ENCODE results near the gene ARHGAP26. TPM values are rescaled to one million over a fixed set of nuclear protein-coding genes. Genes with fewer than 3 reads are reported as not detected.

The ARHGAP26 gene
- polyA plus RNA-seq, 3 donors = 26.5 to 56.8 (median 28.7) TPM

DNA sequence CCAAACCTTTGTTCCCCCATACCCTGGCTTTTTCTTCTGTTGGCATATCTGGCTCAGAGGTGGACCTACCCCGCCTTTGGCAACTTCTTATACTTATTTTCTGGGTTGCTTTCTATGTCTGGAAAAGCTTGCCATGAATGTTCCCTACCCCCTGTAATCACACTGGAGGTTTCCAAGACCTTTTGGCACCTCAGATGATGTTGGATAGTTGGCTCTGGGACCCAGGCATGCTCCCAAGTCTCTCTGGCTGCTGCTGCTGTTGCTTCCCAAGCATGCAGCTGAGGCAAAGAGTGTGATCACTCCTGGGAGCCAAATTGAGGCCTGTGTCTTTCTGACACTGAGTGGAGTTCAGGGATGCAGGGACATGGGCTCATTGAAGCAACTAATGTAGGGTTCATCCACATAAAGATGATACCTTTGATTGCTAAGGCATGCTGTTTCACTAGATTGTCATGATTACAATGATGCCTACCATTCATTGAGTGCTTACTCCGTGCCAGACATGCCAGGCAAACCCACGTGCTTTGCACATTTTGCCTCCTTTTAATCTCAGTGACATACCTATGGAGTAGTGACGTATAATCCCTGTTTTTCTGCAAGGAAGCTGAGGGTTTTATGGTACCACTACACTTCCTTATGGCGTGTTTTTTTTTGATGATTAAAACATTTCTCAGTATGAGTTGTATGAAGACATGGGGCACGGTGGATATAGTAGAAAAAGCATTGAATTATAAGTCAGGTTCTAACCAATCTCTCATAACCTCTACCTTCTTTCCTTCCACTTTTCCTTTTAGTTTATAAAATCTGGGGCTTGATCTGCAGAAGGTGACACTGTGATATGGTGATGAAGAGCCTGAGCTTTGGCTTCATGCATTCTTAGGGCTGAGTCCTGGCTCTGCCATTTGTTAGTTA lies 73.1 kb downstream of the ARHGAP26 start:
- peaks cover 96% of the 10 kb centered on the region for H4K20me1 ChIP-seq (ENCODE audit: insufficient read depth, low read length)
- peaks cover 70 to 80% of the 10 kb centered on the region in 2 donors for H3K4me1 ChIP-seq (ENCODE audit: control insufficient read depth in 1 of 2, insufficient read depth in 2 of 2, low read length in 2 of 2)
- no peaks in the 10 kb centered on the region for H3K9me3 Mint-ChIP-seq
- H3K9me3 ChIP-seq (replicated peaks in 1 of 2; ENCODE audit: control insufficient read depth in 1 of 2, insufficient read depth in 1 of 2, low read length in 2 of 2) = no peaks in the 10 kb centered on the region
- intact Hi-C loops (cut with micrococcal nuclease) = loop anchor here in 1 of 2 donors (5.0 kb wide), 1 partner anchor 36 kb away; no protein-coding TSS in a partner anchor
- no peak overlapping the region for H3K4me3 ChIP-seq (replicated peaks in 1 of 3; ENCODE audit: low read depth in 2 of 3, low read length in 3 of 3)
- H3K27me3 Mint-ChIP-seq (ENCODE audit: low read depth in 3 of 3) = peaks cover 0 to 3% (median 0%) of the 10 kb centered on the region in 3 donors
- H3K27ac ChIP-seq (ENCODE audit: low read depth in 1 of 2, low read length in 2 of 2) = no peak overlapping the region
- no peak for DNase-seq
- peak overlapping the region in 3 of 7 donors; percentile 18 to 63 (median 24) for H3K27ac Mint-ChIP-seq
- no peak overlapping the region for H3K4me2 ChIP-seq (replicated peaks; ENCODE audit: extremely low read depth, low read length, poor library complexity, severe bottlenecking)
- H2AFZ ChIP-seq (ENCODE audit: insufficient read depth, low read depth, low read length, poor library complexity, severe bottlenecking) = no peak overlapping the region
- H3K27me3 ChIP-seq (ENCODE audit: control insufficient read depth in 2 of 2, insufficient read depth in 2 of 2, low read length in 2 of 2) = no peaks in the 10 kb centered on the region
- peaks cover 12 to 22% of the 10 kb centered on the region in 2 donors for H3K36me3 Mint-ChIP-seq
- H3K36me3 ChIP-seq (replicated peaks in 1 of 2; ENCODE audit: control insufficient read depth in 1 of 2, insufficient read depth in 2 of 2, low read length in 2 of 2) = no peaks in the 10 kb centered on the region
- H3K9ac ChIP-seq (ENCODE audit: insufficient read depth, low read length, poor library complexity, severe bottlenecking) = no peak overlapping the region
- no peak for TF ChIP-seq CTCF (IDR thresholded peaks at IDR 0.05)
- H3K79me2 ChIP-seq (ENCODE audit: insufficient read depth, low read length) = peaks cover 100% of the 10 kb centered on the region
- H3K4me1 Mint-ChIP-seq = peaks cover 88% of the 10 kb centered on the region
- no peak overlapping the region for H3K4me3 Mint-ChIP-seq
- WGBS (ENCODE audit: insufficient coverage) = 100% methylated on average over 2 of the region's 6 CpGs

DNA sequence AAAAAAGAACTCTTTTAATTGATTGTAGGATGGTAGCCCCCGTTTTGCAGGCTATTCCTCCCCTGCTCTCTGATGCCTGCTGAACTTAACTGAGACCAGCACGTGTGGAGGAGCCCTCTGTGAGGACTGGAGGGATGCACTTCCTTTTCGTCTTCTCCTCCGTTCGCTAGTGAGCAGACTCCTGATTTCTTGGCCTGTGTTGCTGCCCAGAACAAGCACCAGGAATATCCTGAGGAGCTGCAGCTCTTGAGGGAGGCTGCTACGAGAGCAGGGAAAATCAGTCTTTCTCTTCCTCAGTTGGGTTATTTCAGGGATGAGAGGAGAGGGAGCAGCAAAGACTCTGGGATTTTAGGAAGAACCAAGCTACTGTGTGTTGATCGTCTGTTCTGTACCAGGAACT lies 74.7 kb downstream of the ARHGAP26 start:
- H3K4me1 Mint-ChIP-seq = peaks cover 92% of the 10 kb centered on the region
- H3K79me2 ChIP-seq (ENCODE audit: insufficient read depth, low read length) = peaks cover 100% of the 10 kb centered on the region
- H4K20me1 ChIP-seq (ENCODE audit: insufficient read depth, low read length) = peaks cover 100% of the 10 kb centered on the region
- WGBS (ENCODE audit: insufficient coverage) = 56% methylated on average over 6 of the region's 7 CpGs
- H3K27me3 ChIP-seq (ENCODE audit: control insufficient read depth in 2 of 2, insufficient read depth in 2 of 2, low read length in 2 of 2) = no peaks in the 10 kb centered on the region
- peak overlapping the region; percentile 55 for H3K4me2 ChIP-seq (replicated peaks; ENCODE audit: extremely low read depth, low read length, poor library complexity, severe bottlenecking)
- H3K4me1 ChIP-seq (ENCODE audit: control insufficient read depth in 1 of 2, insufficient read depth in 2 of 2, low read length in 2 of 2) = peaks cover 71 to 80% of the 10 kb centered on the region in 2 donors
- peak overlapping the region in 1 of 3 experiments; percentile 14 for H3K4me3 ChIP-seq (replicated peaks in 1 of 3; ENCODE audit: low read depth in 2 of 3, low read length in 3 of 3)
- peaks cover 23 to 27% of the 10 kb centered on the region in 2 donors for H3K36me3 Mint-ChIP-seq
- no peak overlapping the region for H2AFZ ChIP-seq (ENCODE audit: insufficient read depth, low read depth, low read length, poor library complexity, severe bottlenecking)
- no peak for DNase-seq
- peaks cover 0 to 3% (median 0%) of the 10 kb centered on the region in 3 donors for H3K27me3 Mint-ChIP-seq (ENCODE audit: low read depth in 3 of 3)
- H3K9ac ChIP-seq (ENCODE audit: insufficient read depth, low read length, poor library complexity, severe bottlenecking) = no peak overlapping the region
- H3K27ac ChIP-seq (ENCODE audit: low read depth in 1 of 2, low read length in 2 of 2) = peak overlapping the region; percentile 50 to 58
- peak overlapping the region; percentile 75 to 94 (median 90) for H3K27ac Mint-ChIP-seq
- peak overlapping the region in 1 of 2 donors; percentile 30 for H3K4me3 Mint-ChIP-seq
- H3K9me3 ChIP-seq (replicated peaks in 1 of 2; ENCODE audit: control insufficient read depth in 1 of 2, insufficient read depth in 1 of 2, low read length in 2 of 2) = no peaks in the 10 kb centered on the region
- no peaks in the 10 kb centered on the region for H3K9me3 Mint-ChIP-seq
- no peaks in the 10 kb centered on the region for H3K36me3 ChIP-seq (replicated peaks in 1 of 2; ENCODE audit: control insufficient read depth in 1 of 2, insufficient read depth in 2 of 2, low read length in 2 of 2)
- intact Hi-C loops (cut with micrococcal nuclease) = loop anchor here in 1 of 2 donors (5.0 kb wide), 1 partner anchor 38 kb away; no protein-coding TSS in a partner anchor
- no peak for TF ChIP-seq CTCF (IDR thresholded peaks at IDR 0.05)
